ENCODE measurements around the gene TTF2.

GRCh38 chr1:117118137-117118536, 58.0 kb downstream of the TTF2 start:
- TF ChIP-seq POLR2A (IDR thresholded peaks at IDR 0.05; ENCODE audit: low read depth), result no peak
- no peak for TF ChIP-seq CTCF (IDR thresholded peaks at IDR 0.05)
